ENCODE results near the gene ZNF91. TPM values are rescaled to one million over a fixed set of nuclear protein-coding genes. Genes with fewer than 3 reads are reported as not detected.

The ZNF91 gene
- total and polyA plus RNA-seq, 9 of the 15 experiments (the other 6 are each of a cell fraction or from before 2014, with no cell fraction given): 1.0 to 6.7 (median 3.2) TPM

GRCh38 chr19:23385404-23385803 is 9.9 kb downstream of the ZNF91 start:
- ChIA-PET POLR2A (no interaction called here), CTCF (ENCODE audit: low intra/inter-chr PET ratio) (no interaction called here)
- intact Hi-C loops (cut with micrococcal nuclease): no loop called here
- no peaks in the 10 kb centered on the region for H3K36me3 ChIP-seq (ENCODE audit: control insufficient read depth, insufficient read depth, low read length)
- H3K4me2 ChIP-seq (ENCODE audit: insufficient read depth, low read length): no peak overlapping the region
- no peaks in the 10 kb centered on the region for H3K27me3 ChIP-seq (ENCODE audit: control insufficient read depth in 2 of 2, insufficient read depth in 2 of 2, low read length in 2 of 2)
- no peaks in the 10 kb centered on the region for H3K9me1 ChIP-seq (ENCODE audit: control insufficient read depth, insufficient read depth, low read length)
- no peak overlapping the region for H3K4me3 ChIP-seq
- ATAC-seq: no peak
- no TSS peak for BruUV-seq (replicated peaks)
- no peak for FAIRE-seq
- 18% methylated on average over 4 of the region's 4 CpGs for WGBS (ENCODE audit: insufficient coverage, low coverage, missing lambda C conversion rate)
- TF ChIP-seq, protein P1, sequence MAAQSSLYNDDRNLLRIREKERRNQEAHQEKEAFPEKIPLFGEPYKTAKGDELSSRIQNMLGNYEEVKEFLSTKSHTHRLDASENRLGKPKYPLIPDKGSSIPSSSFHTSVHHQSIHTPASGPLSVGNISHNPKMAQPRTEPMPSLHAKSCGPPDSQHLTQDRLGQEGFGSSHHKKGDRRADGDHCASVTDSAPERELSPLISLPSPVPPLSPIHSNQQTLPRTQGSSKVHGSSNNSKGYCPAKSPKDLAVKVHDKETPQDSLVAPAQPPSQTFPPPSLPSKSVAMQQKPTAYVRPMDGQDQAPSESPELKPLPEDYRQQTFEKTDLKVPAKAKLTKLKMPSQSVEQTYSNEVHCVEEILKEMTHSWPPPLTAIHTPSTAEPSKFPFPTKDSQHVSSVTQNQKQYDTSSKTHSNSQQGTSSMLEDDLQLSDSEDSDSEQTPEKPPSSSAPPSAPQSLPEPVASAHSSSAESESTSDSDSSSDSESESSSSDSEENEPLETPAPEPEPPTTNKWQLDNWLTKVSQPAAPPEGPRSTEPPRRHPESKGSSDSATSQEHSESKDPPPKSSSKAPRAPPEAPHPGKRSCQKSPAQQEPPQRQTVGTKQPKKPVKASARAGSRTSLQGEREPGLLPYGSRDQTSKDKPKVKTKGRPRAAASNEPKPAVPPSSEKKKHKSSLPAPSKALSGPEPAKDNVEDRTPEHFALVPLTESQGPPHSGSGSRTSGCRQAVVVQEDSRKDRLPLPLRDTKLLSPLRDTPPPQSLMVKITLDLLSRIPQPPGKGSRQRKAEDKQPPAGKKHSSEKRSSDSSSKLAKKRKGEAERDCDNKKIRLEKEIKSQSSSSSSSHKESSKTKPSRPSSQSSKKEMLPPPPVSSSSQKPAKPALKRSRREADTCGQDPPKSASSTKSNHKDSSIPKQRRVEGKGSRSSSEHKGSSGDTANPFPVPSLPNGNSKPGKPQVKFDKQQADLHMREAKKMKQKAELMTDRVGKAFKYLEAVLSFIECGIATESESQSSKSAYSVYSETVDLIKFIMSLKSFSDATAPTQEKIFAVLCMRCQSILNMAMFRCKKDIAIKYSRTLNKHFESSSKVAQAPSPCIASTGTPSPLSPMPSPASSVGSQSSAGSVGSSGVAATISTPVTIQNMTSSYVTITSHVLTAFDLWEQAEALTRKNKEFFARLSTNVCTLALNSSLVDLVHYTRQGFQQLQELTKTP (IDR thresholded peaks at IDR 0.05; ENCODE audit: low read depth in 1 of 2, partially characterized antibody in 2 of 2): no peak
- TF ChIP-seq LARP7 (IDR thresholded peaks at IDR 0.05) (no peak), MYNN (IDR thresholded peaks at IDR 0.05) (no peak), MYNN (CRISPR knock-in tag; IDR thresholded peaks at IDR 0.05) (no peak), STAT5A (IDR thresholded peaks at IDR 0.05; ENCODE audit: borderline replicate concordance, low read length) (no peak), NR2C2 (CRISPR knock-in tag; IDR thresholded peaks at IDR 0.05) (no peak), NR2C2 (tag; IDR thresholded peaks at IDR 0.05) (no peak)
- DNase-seq (ENCODE audit: extremely low read depth in 1 of 4, low spot score in 3 of 4): no peak
- no peaks in the 10 kb centered on the region for H3K79me2 ChIP-seq (ENCODE audit: control insufficient read depth, insufficient read depth, low read length)
- no peak overlapping the region for H2AFZ ChIP-seq (ENCODE audit: low read depth, low read length)
- H3K4me1 ChIP-seq (replicated peaks in 1 of 2; ENCODE audit: control insufficient read depth in 2 of 2, insufficient read depth in 2 of 2, low read length in 2 of 2): no peaks in the 10 kb centered on the region
- in situ Hi-C loops (cut with MboI): no loop called here
- H3K27ac ChIP-seq (ENCODE audit: extremely low read depth, low read depth, low read length): no peak overlapping the region
- no peak overlapping the region for H3K9ac ChIP-seq (ENCODE audit: insufficient read depth in 1 of 2, low read depth in 2 of 2, low read length in 2 of 2)
- no peaks in the 10 kb centered on the region for H3K9me3 ChIP-seq (replicated peaks; ENCODE audit: control insufficient read depth, insufficient read depth, low read depth, low read length)
- H4K20me1 ChIP-seq (replicated peaks; ENCODE audit: control insufficient read depth, insufficient read depth, low read length): no peaks in the 10 kb centered on the region

Measured in K562 (cell line).